AG10803 (cell line): ENCODE measurements around the gene TSPAN12.
"Not testable (repeated sequence)": the region's sequence is repeated elsewhere in the genome, so short reads cannot be mapped to it uniquely, and the experiment has no call there.

Source experiments
- DNase-seq: peaks from one replicate; pipeline ENCODE4 v3.0.0; 2010; ENCODE audit warnings: low read depth
- H3K4me3 ChIP-seq: 2 replicates; pipeline ENCODE4 v1.5.1; 2011; ENCODE audit warnings: mild to moderate bottlenecking, low read length, control low read depth
- CTCF ChIP-seq: conservative IDR thresholded peaks from 2 replicates; pipeline ENCODE4 v1.5.1; 2011; ENCODE audit warnings: mild to moderate bottlenecking, low read length, control low read depth, inconsistent platforms

Gene TSPAN12

GRCh38 chr7:120780938-120781337 lies 77.0 kb downstream of the TSPAN12 start:
- H3K4me3 ChIP-seq = no peak overlapping the region
- DNase-seq = no peak
- no peak for TF ChIP-seq CTCF

- not testable (repeated sequence) for H3K4me3 ChIP-seq, DNase-seq
Measured at GRCh38 chr7:120780451-120780850, 77.5 kb downstream of the TSPAN12 start.

GRCh38 chr7:120779078-120779477 lies 78.9 kb downstream of the TSPAN12 start:
- DNase-seq, H3K4me3 ChIP-seq: not testable (repeated sequence)

- no peak for DNase-seq
- H3K4me3 ChIP-seq = no peak overlapping the region
- TF ChIP-seq CTCF = no peak
Measured at GRCh38 chr7:120775755-120776154, 82.2 kb downstream of the TSPAN12 start.

GRCh38 chr7:120774481-120774880 lies 83.5 kb downstream of the TSPAN12 start:
- H3K4me3 ChIP-seq = no peak overlapping the region
- DNase-seq = no peak
- no peak for TF ChIP-seq CTCF

GRCh38 chr7:120770206-120770605 lies 87.7 kb downstream of the TSPAN12 start:
- TF ChIP-seq CTCF = no peak
- H3K4me3 ChIP-seq = no peak overlapping the region
- no peak for DNase-seq

GRCh38 chr7:120760851-120761250 lies 97.1 kb downstream of the TSPAN12 start:
- H3K4me3 ChIP-seq = no peak overlapping the region
- DNase-seq = no peak
- no peak for TF ChIP-seq CTCF

GRCh38 chr7:120760050-120760449 lies 97.9 kb downstream of the TSPAN12 start:
- H3K4me3 ChIP-seq = no peak overlapping the region
- TF ChIP-seq CTCF = no peak
- no peak for DNase-seq
